Smooth muscle cell (in vitro differentiated cells): ENCODE data around the gene FPGS. TPM values are rescaled to one million over a fixed set of nuclear protein-coding genes. Genes with fewer than 3 reads are reported as not detected.

Experiments used
- DNase-seq: peaks from one replicate; lab custom pipeline; 2025; ENCODE audit not compliant: unreplicated experiment; lab: John Stamatoyannopoulos, UW
- H2AFZ ChIP-seq: fragments of 200-600 bp; sonication (generic); 2 replicates; pipeline ENCODE4 v1.6.0; 2016; ENCODE audit warnings: antibody characterized with exemption, low read depth, mild to moderate bottlenecking
- H3F3A ChIP-seq: fragments of 200-600 bp; sonication (generic); 2 replicates; pipeline ENCODE4 v1.6.0; 2017; ENCODE audit warnings: antibody characterized with exemption, low read depth
- H3K27ac ChIP-seq: fragments of 200-600 bp; sonication (generic); 2 replicates; pipeline ENCODE4 v1.5.1; 2016; ENCODE audit warnings: low read depth, mild to moderate bottlenecking
- H3K27me3 ChIP-seq: fragments of 200-600 bp; sonication (generic); 2 replicates; pipeline ENCODE4 v1.6.1; 2016; ENCODE audit warnings: low read depth, mild to moderate bottlenecking
- H3K36me3 ChIP-seq: fragments of 200-600 bp; sonication (generic); 2 replicates; pipeline ENCODE4 v1.5.1; 2016; ENCODE audit warnings: low read depth
- H3K4me1 ChIP-seq: fragments of 200-600 bp; sonication (generic); 2 replicates; pipeline ENCODE4 v1.5.1; 2016; ENCODE audit warnings: low read depth
- H3K4me2 ChIP-seq: fragments of 200-600 bp; sonication (generic); 2 replicates; pipeline ENCODE4 v1.6.0; 2016; ENCODE audit warnings: mild to moderate bottlenecking
- H3K4me3 ChIP-seq: fragments of 200-600 bp; sonication (generic); 2 replicates; pipeline ENCODE4 v1.5.1; 2016; ENCODE audit warnings: mild to moderate bottlenecking
- H3K79me2 ChIP-seq: fragments of 200-600 bp; sonication (generic); 2 replicates; pipeline ENCODE4 v1.6.0; 2016; ENCODE audit warnings: low read depth, mild to moderate bottlenecking
- H3K9ac ChIP-seq: fragments of 200-600 bp; sonication (generic); 2 replicates; pipeline ENCODE4 v1.6.0; 2016; ENCODE audit warnings: low read depth
- H3K9me3 ChIP-seq: fragments of 200-600 bp; sonication (generic); replicated peaks from 2 replicates; pipeline ENCODE4 v1.5.1; 2016; ENCODE audit warnings: low read depth
- H4K20me1 ChIP-seq: fragments of 200-600 bp; sonication (generic); 2 replicates; pipeline ENCODE4 v1.6.0; 2016; ENCODE audit warnings: low read depth
- CTCF ChIP-seq: fragments of 200-600 bp; sonication (generic); IDR thresholded peaks from 2 replicates; pipeline ENCODE4 v1.5.1; 2017; ENCODE audit warnings: borderline replicate concordance, mild to moderate bottlenecking, antibody characterized with exemption; ENCODE audit not compliant: insufficient read depth, poor library complexity, severe bottlenecking
- WGBS: methylation state at CpG from one replicate; pipeline ENCODE4 v1.1.7; 2016; ENCODE audit warnings: low lambda C conversion rate; 5-methylcytosine and 5-hydroxymethylcytosine counted together
- polyA plus RNA-seq: library from polyadenylated mRNA; unstranded; fragments of >200 nt; fragmentation: Nextera tagmentation; extraction: Ambion mirVana; gene quantifications from 2 replicates; pipeline ENCODE4 v1.2.1, GENCODE V29; 2016
- total RNA-seq: library from RNA; depleted of rRNA; stranded (reverse); fragments of >200 nt; gene quantifications from 2 replicates; pipeline ENCODE4 v1.2.3, GENCODE V29; 2014

Gene FPGS
- total and polyA plus RNA-seq, 2 experiments from 2014 or later, result 12.9 to 34.9 TPM

GRCh38 chr9:127763918-127764384, 38.7 kb upstream of the FPGS start:
- no peak overlapping the region for H3K4me3 ChIP-seq
- H3K9ac ChIP-seq, result no peak overlapping the region
- H3F3A ChIP-seq, result no peaks in the 10 kb centered on the region
- no peak overlapping the region for H3K27ac ChIP-seq
- H3K27me3 ChIP-seq, result no peaks in the 10 kb centered on the region
- WGBS, result 37% methylated on average over 7 of the region's 7 CpGs
- H2AFZ ChIP-seq, result no peak overlapping the region
- H3K9me3 ChIP-seq, result no peaks in the 10 kb centered on the region
- H3K4me1 ChIP-seq, result no peaks in the 10 kb centered on the region
- H3K79me2 ChIP-seq, result no peaks in the 10 kb centered on the region
- no peak overlapping the region for H3K4me2 ChIP-seq
- no peaks in the 10 kb centered on the region for H4K20me1 ChIP-seq
- no peak for DNase-seq
- no peaks in the 10 kb centered on the region for H3K36me3 ChIP-seq
- TF ChIP-seq CTCF, result peak; percentile 16

GRCh38 chr9:127765418-127765817, 37.3 kb upstream of the FPGS start:
- Histone ChIP-seq H3K9me3 (no peaks in the 10 kb centered on the region), H3K27ac (no peak overlapping the region), H3K27me3 (no peaks in the 10 kb centered on the region), H3F3A (no peaks in the 10 kb centered on the region), H3K79me2 (no peaks in the 10 kb centered on the region), H3K4me3 (no peak overlapping the region), H3K9ac (no peak overlapping the region), H3K4me2 (no peak overlapping the region), H4K20me1 (no peaks in the 10 kb centered on the region), H3K4me1 (no peaks in the 10 kb centered on the region), H3K36me3 (no peaks in the 10 kb centered on the region), H2AFZ (no peak overlapping the region)
- TF ChIP-seq CTCF, result no peak
- no peak for DNase-seq
- 91% methylated on average over 1 of the region's 1 CpG for WGBS

DNA sequence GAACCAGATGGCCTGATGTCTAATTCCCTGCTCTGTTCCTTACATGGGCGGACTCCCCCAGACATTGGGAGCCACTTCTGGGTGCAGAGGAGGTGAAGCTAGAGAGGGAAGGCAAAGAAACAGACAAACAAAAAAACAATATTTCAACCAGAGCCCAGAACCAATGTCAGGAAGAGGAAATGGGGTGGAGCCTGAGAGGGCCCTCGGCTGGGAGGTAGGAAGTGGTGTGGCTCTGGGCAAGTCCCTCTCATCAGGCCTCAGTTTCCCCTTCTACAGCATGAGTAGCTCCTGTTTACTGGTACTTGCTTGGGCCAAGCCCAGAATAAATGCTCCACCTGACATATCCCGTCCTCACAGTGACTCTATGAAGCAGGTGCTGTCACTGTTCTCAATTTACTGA, 35.3 kb upstream of the FPGS start:
- Histone ChIP-seq H3K36me3 (no peaks in the 10 kb centered on the region), H3F3A (no peaks in the 10 kb centered on the region), H3K4me3 (no peak overlapping the region), H4K20me1 (no peaks in the 10 kb centered on the region), H3K27me3 (no peaks in the 10 kb centered on the region), H3K4me1 (peaks cover 8% of the 10 kb centered on the region), H3K27ac (no peak overlapping the region), H3K9ac (no peak overlapping the region), H3K9me3 (no peaks in the 10 kb centered on the region), H3K4me2 (no peak overlapping the region), H2AFZ (no peak overlapping the region), H3K79me2 (no peaks in the 10 kb centered on the region)
- DNase-seq, result no peak
- 68% methylated on average over 3 of the region's 3 CpGs for WGBS
- no peak for TF ChIP-seq CTCF

DNA sequence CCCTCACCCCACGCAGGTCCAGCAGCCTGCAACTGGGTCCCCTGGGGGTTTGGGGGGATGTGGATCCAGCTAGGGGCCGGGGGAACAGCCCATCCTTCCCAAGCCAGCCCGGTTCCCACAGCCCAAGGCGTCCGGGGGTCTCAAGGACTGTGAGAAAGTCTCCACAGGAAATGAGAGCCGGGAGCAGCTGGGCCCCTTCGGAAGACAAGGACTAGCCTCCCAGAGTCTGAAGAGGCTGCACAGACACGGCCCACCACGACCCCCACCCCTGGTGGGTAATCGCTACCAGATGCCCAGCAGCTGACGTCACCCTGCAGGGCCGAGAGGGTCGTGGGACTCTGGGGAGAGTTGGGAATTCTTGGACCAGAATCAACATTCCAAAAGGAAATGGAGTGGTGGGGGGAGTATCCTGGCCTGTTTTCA, 34.8 kb upstream of the FPGS start:
- 16% methylated on average over 11 of the region's 13 CpGs for WGBS
- DNase-seq, result no peak

More for the DNA sequence above, 34.8 kb upstream of the FPGS start:
- peak overlapping the region; percentile 57 for H3K4me2 ChIP-seq
- no peak for TF ChIP-seq CTCF
- H3K9me3 ChIP-seq, result no peaks in the 10 kb centered on the region
- H2AFZ ChIP-seq, result peak overlapping the region; percentile 58
- H3K27me3 ChIP-seq, result no peaks in the 10 kb centered on the region
- H3K79me2 ChIP-seq, result no peaks in the 10 kb centered on the region
- H3K9ac ChIP-seq, result no peak overlapping the region
- H3K4me1 ChIP-seq, result peaks cover 8% of the 10 kb centered on the region
- no peak overlapping the region for H3K4me3 ChIP-seq
- no peaks in the 10 kb centered on the region for H3F3A ChIP-seq
- peak overlapping the region; percentile 12 for H3K27ac ChIP-seq
- H3K36me3 ChIP-seq, result no peaks in the 10 kb centered on the region
- H4K20me1 ChIP-seq, result no peaks in the 10 kb centered on the region
